Measurements from ENCODE around the gene SLC35F3.

DNA sequence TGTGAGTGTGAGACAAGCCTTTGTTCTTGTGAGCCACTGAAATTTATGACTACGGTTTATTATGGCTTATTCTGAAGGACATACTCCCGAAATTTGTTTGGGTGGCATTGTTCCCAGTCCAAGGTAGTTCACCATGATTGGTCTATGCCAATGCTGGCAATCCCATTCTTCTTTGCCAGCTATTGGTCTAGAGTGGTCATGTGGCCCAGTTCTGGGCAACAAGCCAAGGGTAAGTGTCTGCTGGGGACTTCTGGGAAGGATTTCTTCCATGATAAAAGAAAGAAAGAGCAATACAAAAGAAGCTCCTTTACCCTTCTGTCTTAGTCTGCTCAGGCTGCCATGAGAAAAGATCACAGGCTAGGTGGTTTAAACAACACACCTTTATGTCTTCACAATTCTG is 201.6 kb downstream of the SLC35F3 start:
- TF ChIP-seq, protein P1, sequence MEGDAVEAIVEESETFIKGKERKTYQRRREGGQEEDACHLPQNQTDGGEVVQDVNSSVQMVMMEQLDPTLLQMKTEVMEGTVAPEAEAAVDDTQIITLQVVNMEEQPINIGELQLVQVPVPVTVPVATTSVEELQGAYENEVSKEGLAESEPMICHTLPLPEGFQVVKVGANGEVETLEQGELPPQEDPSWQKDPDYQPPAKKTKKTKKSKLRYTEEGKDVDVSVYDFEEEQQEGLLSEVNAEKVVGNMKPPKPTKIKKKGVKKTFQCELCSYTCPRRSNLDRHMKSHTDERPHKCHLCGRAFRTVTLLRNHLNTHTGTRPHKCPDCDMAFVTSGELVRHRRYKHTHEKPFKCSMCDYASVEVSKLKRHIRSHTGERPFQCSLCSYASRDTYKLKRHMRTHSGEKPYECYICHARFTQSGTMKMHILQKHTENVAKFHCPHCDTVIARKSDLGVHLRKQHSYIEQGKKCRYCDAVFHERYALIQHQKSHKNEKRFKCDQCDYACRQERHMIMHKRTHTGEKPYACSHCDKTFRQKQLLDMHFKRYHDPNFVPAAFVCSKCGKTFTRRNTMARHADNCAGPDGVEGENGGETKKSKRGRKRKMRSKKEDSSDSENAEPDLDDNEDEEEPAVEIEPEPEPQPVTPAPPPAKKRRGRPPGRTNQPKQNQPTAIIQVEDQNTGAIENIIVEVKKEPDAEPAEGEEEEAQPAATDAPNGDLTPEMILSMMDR (IDR thresholded peaks at IDR 0.05; ENCODE audit: poor library complexity), result no peak
- TF ChIP-seq EZH2 (IDR thresholded peaks at IDR 0.05; ENCODE audit: borderline replicate concordance), result no peak
- no peak for TF ChIP-seq EZH2phosphoT487 (IDR thresholded peaks at IDR 0.05; ENCODE audit: low read depth, severe bottlenecking, unreplicated experiment)
